Posterior vena cava (tissue), 2 donors: ENCODE data around the gene FRG1. TPM values are rescaled to one million over a fixed set of nuclear protein-coding genes. Genes with fewer than 3 reads are reported as not detected.
"Not testable (repeated sequence)": the region's sequence is repeated elsewhere in the genome, so short reads cannot be mapped to it uniquely, and the experiment has no call there.

Source experiments
- DNase-seq: peaks from one replicate; pipeline ENCODE4 v3.0.0-alpha.2; 2020; ENCODE audit warnings: low spot score
- intact Hi-C, 2 donors: fragments of 100-400 bp; cut with DNase I; formaldehyde crosslinking; loops; one replicate each; pipeline versions ENCODE4 v1.14.1 to v1.14.2; 2022 to 2023
- long read RNA-seq, 2 donors: library from polyadenylated mRNA; unstranded; transcript quantifications; one replicate each; pipeline ENCODE4 v2.0.0, GENCODE V29; 2020 to 2021
- total RNA-seq, 2 donors: library from RNA; stranded (reverse); fragmentation: NEBNext Ultra II Directional; extraction: Animal tissue kit (Norgen Biotek cat#: 25700); gene quantifications; one replicate each; pipeline ENCODE4 v1.2.1, GENCODE V29; 2021
- donor health status: DM: yes; HTN: yes; CAD: no.
- donor health status: DM: yes; HTN: yes; CAD: no.

FRG1 gene
- 10 to 100 TPM; 41.6 to 46.4 TPM for total RNA-seq
- long read RNA-seq, donor 1, partial matches to known transcripts: 2 of 5 reads
- long read RNA-seq, donor 1, other reads (novel, unspliced or antisense): 0 of 5 reads
- long read RNA-seq, donor 2, transcript FRG1-201 (9 exons, 1,074 nt): major isoform, 11 of 13 reads
- long read RNA-seq, donor 2, partial matches to known transcripts: 2 of 13 reads
- long read RNA-seq, donor 2, other reads (novel, unspliced or antisense): 0 of 13 reads

- intact Hi-C loops: no loop called here
- DNase-seq: peak; percentile 99
Observed at GRCh38 chr4:189940178-189941004, at the start of gene FRG1. Gene FRG1, plus strand, starts transcription at chr4:189940872. Its CDS starts 138 bp downstream, at chr4:189941010.

GRCh38 chr4:189897667-189898066 lies 43.0 kb upstream of the FRG1 start:
- no peak for DNase-seq
- intact Hi-C loops: no loop called here

- DNase-seq, intact Hi-C loops: not testable (repeated sequence)
Observed at GRCh38 chr4:189899481-189900015, 41.1 kb upstream of the FRG1 start.

- intact Hi-C loops, DNase-seq: not testable (repeated sequence)
Observed at GRCh38 chr4:189904420-189905027, 36.1 kb upstream of the FRG1 start.

- no peak for DNase-seq
Observed at GRCh38 chr4:189912170-189912569, 28.5 kb upstream of the FRG1 start.

GRCh38 chr4:189917161-189917891 lies 23.3 kb upstream of the FRG1 start:
- DNase-seq: no peak
- intact Hi-C loops: no loop called here

More at GRCh38 chr4:189912170-189912569, 28.5 kb upstream of the FRG1 start:
- intact Hi-C loops: no loop called here

- intact Hi-C loops: no loop called here
- DNase-seq: no peak
Observed at GRCh38 chr4:189921058-189921457, 19.6 kb upstream of the FRG1 start.

GRCh38 chr4:189926742-189927141 lies 13.9 kb upstream of the FRG1 start:
- intact Hi-C loops, DNase-seq: not testable (repeated sequence)

- intact Hi-C loops: no loop called here
- DNase-seq: no peak
Observed at GRCh38 chr4:189941005-189941450, 356 bp downstream of the FRG1 start.

GRCh38 chr4:189942412-189942811 lies 1.7 kb downstream of the FRG1 start:
- DNase-seq, intact Hi-C loops: not testable (repeated sequence)

GRCh38 chr4:189944077-189944476 lies 3.4 kb downstream of the FRG1 start:
- DNase-seq, intact Hi-C loops: not testable (repeated sequence)

GRCh38 chr4:189946906-189947305 lies 6.2 kb downstream of the FRG1 start:
- DNase-seq: not testable (repeated sequence)

GRCh38 chr4:189948486-189948885 lies 7.8 kb downstream of the FRG1 start:
- intact Hi-C loops, DNase-seq: not testable (repeated sequence)

More at GRCh38 chr4:189946906-189947305, 6.2 kb downstream of the FRG1 start:
- intact Hi-C loops: not testable (repeated sequence)

GRCh38 chr4:189969291-189969690 lies 28.6 kb downstream of the FRG1 start:
- DNase-seq, intact Hi-C loops: not testable (repeated sequence)

GRCh38 chr4:189973646-189974045 lies 33.0 kb downstream of the FRG1 start:
- intact Hi-C loops: no loop called here
- DNase-seq: no peak

GRCh38 chr4:189974056-189974455 lies 33.4 kb downstream of the FRG1 start:
- intact Hi-C loops: no loop called here
- no peak for DNase-seq

GRCh38 chr4:189979196-189980047 lies 38.8 kb downstream of the FRG1 start:
- DNase-seq: peak; percentile 50
- intact Hi-C loops: no loop called here

- intact Hi-C loops: not testable (repeated sequence)
- peak; percentile 48 for DNase-seq
Observed at GRCh38 chr4:189980292-189980691, 39.6 kb downstream of the FRG1 start.
